HepG2 (cell line): ENCODE measurements around the gene ANO3.

Source experiments
- CTCF ChIP-seq: sonication (generic); formaldehyde crosslinking; IDR thresholded peaks from 2 replicates; pipeline ENCODE4 v1.5.0; 2020; ENCODE audit warnings: mild to moderate bottlenecking, missing genetic modification reagents, moderate library complexity
- DNMT3B ChIP-seq: conservative IDR thresholded peaks from 2 replicates; pipeline ENCODE4 v1.6.1; 2016; ENCODE audit warnings: missing biosample characterization, control low read depth
- EZH2 ChIP-seq: conservative IDR thresholded peaks from 2 replicates; pipeline ENCODE4 v1.6.1; 2012; ENCODE audit warnings: mild to moderate bottlenecking, low read depth, low read length, moderate library complexity
- MTF1 ChIP-seq: sonication (generic); formaldehyde crosslinking; IDR thresholded peaks from 2 replicates; pipeline ENCODE4 v1.5.0; 2020; ENCODE audit warnings: missing genetic modification reagents
- NFE2L2 ChIP-seq: fragments of 150-350 bp; IDR thresholded peaks from 2 replicates; pipeline ENCODE4 v1.6.1; 2014; ENCODE audit warnings: low read length
- SMC3 ChIP-seq: IDR thresholded peaks from 2 replicates; pipeline ENCODE4 v1.6.1; 2011; ENCODE audit warnings: low read length, improper control_type of control experiment
- TCF7L2 ChIP-seq: IDR thresholded peaks from 2 replicates; pipeline ENCODE4 v1.6.1; 2011; ENCODE audit warnings: mild to moderate bottlenecking, low read depth, low read length, moderate library complexity
- ZBTB10 ChIP-seq: sonication (generic); formaldehyde crosslinking; IDR thresholded peaks from 2 replicates; pipeline ENCODE4 v1.4.0; 2020; ENCODE audit warnings: missing genetic modification reagents, borderline replicate concordance
- ZBTB49 ChIP-seq: sonication (generic); formaldehyde crosslinking; IDR thresholded peaks from 2 replicates; pipeline ENCODE4 v1.4.0; 2020; ENCODE audit warnings: missing genetic modification reagents, borderline replicate concordance
- ZNF331 ChIP-seq: sonication (generic); formaldehyde crosslinking; IDR thresholded peaks from 2 replicates; pipeline ENCODE4 v1.4.0; 2020; ENCODE audit warnings: missing genetic modification reagents
- ZNF431 ChIP-seq: sonication (generic); formaldehyde crosslinking; IDR thresholded peaks from 2 replicates; pipeline ENCODE4 v1.9.0; 2022; ENCODE audit warnings: missing genetic modification reagents, low read depth, mild to moderate bottlenecking, borderline replicate concordance

DNA sequence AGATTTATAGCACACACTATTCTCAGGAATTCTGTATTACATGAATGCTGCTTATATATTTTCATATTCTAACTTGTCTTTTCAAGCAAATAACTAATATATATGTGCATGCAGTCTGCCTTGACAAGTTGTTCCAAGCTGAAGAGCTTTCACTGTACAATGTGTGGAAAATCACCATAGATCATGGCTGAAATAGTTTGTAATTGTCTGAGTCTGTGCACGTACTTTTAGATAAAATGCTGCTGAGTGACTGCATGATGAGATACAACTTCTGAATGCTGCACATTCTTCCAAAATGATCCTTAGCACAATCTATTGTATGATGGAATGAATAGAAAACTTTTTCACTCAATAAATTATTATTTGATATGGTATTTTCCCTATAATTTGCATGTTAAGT lies 331.0 kb downstream of the ANO3 start:
- TF ChIP-seq NFE2L2 (no peak), DNMT3B (no peak), ZBTB49 (CRISPR knock-in tag) (no peak), CTCF (CRISPR knock-in tag) (no peak), ZNF331 (CRISPR knock-in tag) (no peak), TCF7L2 (no peak), EZH2 (no peak), MTF1 (no peak), ZNF431 (CRISPR knock-in tag) (no peak), SMC3 (no peak), ZBTB10 (CRISPR knock-in tag) (no peak)
